ENCODE data around the gene ADGRV1. TPM values are rescaled to one million over a fixed set of nuclear protein-coding genes. Genes with fewer than 3 reads are reported as not detected.

The ADGRV1 gene
- total RNA-seq, 1 donor from 2014 or later = not detected

DNA sequence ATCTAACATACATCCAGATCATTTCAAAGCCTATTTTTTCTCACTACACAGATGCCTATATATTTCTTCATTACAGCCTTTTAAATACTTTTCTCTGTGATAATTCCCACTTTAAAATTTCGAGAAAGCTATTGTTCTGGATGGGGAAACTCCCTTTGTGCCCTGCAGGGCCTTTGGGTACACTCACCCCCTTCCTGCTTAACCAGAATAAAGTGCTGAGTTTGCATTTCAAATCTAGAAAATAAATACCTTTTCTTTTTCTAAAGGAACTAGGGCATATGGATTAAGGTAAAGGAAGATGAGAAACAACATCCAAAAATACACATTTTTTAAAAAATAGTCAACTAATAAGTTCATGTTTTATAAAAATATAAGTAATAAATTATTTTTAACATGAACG is 323.9 kb downstream of the ADGRV1 start:
- H3K27me3 ChIP-seq (ENCODE audit: low read depth) = no peaks in the 10 kb centered on the region
- no peaks in the 10 kb centered on the region for H3K36me3 ChIP-seq
- peaks cover 11% of the 10 kb centered on the region for H3K4me1 ChIP-seq
- H3K9me3 ChIP-seq (replicated peaks) = no peaks in the 10 kb centered on the region
- TF ChIP-seq, protein P1, sequence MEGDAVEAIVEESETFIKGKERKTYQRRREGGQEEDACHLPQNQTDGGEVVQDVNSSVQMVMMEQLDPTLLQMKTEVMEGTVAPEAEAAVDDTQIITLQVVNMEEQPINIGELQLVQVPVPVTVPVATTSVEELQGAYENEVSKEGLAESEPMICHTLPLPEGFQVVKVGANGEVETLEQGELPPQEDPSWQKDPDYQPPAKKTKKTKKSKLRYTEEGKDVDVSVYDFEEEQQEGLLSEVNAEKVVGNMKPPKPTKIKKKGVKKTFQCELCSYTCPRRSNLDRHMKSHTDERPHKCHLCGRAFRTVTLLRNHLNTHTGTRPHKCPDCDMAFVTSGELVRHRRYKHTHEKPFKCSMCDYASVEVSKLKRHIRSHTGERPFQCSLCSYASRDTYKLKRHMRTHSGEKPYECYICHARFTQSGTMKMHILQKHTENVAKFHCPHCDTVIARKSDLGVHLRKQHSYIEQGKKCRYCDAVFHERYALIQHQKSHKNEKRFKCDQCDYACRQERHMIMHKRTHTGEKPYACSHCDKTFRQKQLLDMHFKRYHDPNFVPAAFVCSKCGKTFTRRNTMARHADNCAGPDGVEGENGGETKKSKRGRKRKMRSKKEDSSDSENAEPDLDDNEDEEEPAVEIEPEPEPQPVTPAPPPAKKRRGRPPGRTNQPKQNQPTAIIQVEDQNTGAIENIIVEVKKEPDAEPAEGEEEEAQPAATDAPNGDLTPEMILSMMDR (IDR thresholded peaks at IDR 0.05; ENCODE audit: borderline replicate concordance) = no peak
- DNase-seq = no peak
- no peak overlapping the region for H3K27ac ChIP-seq (replicated peaks)
- no peak overlapping the region for H3K4me3 ChIP-seq
- intact Hi-C loops (cut with micrococcal nuclease) = no loop called here

DNA sequence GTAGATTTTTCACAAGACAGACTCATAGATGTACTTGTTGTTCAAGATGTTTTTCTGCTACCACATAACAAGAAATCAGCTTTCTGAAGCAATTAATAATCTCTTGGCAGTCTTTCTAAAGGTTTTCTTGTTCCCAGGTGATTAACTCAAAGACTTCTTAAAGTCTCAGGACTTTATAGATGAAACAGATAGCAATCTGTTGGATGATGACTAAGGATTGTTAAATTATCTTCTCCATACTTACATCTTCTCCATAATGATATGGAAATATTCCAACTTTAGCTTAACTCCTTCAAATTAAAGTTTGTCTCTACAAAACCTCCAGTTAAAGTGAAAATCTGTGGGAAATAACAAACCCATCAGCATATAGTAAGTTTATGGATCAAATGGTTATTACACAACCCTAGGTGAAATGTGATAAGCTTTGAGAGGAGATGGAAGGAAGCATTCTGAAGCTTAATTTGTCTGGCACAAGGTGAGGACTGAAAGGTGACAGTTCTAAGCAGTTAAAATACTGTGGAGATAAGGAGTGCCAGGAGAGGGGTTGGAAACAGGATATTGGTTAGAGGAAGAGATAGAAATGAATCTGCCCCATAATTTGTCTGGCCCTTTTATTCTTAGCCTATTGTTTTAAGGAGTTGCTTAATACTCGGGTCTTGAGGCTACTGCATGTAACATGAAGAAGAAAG is 326.7 kb downstream of the ADGRV1 start:
- TF ChIP-seq, protein P1 (IDR thresholded peaks at IDR 0.05; ENCODE audit: borderline replicate concordance) = no peak

DNA sequence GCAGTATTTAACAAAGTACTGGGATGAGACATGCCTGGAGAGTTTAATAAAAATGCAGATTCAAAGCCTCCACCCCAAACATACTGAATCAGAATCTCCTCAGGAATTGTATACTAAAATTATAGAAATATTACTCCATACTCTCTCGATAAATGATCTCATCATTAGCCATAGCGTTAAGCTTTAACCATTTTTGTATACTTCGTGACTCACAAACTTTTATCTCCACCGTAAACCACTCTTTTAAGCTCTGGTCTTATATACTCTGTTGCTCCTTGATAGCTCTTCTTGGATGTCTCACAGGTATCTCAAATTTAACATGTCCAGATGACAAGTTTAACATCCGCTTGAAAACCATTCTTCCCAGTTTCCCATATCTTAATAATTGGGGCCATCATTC is 327.8 kb downstream of the ADGRV1 start:
- intact Hi-C loops (cut with micrococcal nuclease) = no loop called here
- Histone ChIP-seq H3K4me3 (no peak overlapping the region), H3K36me3 (no peaks in the 10 kb centered on the region), H3K9me3 (replicated peaks) (no peaks in the 10 kb centered on the region), H3K27ac (replicated peaks) (no peak overlapping the region), H3K4me1 (no peaks in the 10 kb centered on the region), H3K27me3 (ENCODE audit: low read depth) (no peaks in the 10 kb centered on the region)
- TF ChIP-seq, protein P1 (IDR thresholded peaks at IDR 0.05; ENCODE audit: borderline replicate concordance) = no peak
- no peak for DNase-seq

More for the DNA sequence above, 326.7 kb downstream of the ADGRV1 start:
- Histone ChIP-seq H3K4me3 (no peak overlapping the region), H3K36me3 (no peaks in the 10 kb centered on the region), H3K27ac (replicated peaks) (no peak overlapping the region), H3K4me1 (no peaks in the 10 kb centered on the region), H3K9me3 (replicated peaks) (no peaks in the 10 kb centered on the region), H3K27me3 (ENCODE audit: low read depth) (no peaks in the 10 kb centered on the region)
- intact Hi-C loops (cut with micrococcal nuclease) = no loop called here
- no peak for DNase-seq

DNA sequence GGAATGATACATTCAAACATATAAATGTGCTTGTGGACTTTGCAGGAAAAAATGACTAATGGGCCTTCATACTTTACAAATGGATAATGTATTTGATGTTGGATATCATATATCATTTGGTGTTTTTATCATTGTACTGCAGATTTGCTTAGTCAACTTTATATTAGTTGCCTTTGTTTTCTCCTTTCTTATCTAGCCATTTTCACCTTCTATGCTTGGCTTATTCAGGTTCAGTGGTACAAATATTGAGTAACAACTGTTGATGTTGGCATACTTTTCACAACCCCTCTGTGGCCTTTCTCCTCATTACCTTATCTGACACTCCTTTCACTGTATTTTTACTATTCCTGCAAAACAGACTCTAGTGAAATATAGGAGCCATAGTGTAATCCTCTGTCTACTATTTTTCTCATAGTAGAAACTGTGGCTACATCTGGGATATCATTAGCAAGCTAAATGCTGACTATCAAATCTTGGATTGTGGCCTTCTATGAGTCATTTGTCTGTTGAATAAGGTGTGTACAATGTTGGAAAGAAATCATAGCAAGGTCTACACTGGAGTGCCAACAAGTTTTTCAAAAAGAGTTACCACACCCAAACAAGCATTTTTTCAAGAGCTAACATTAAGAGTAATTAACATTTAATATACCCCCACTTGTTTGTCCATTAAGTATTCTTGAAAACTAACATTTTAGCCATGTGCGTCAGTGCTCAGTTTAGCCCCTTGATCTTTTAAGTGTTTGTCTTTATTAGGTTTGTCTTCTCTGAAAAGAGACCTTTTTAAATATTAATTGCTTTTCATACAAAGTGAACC is 330.1 kb downstream of the ADGRV1 start:
- intact Hi-C loops (cut with micrococcal nuclease) = no loop called here

DNA sequence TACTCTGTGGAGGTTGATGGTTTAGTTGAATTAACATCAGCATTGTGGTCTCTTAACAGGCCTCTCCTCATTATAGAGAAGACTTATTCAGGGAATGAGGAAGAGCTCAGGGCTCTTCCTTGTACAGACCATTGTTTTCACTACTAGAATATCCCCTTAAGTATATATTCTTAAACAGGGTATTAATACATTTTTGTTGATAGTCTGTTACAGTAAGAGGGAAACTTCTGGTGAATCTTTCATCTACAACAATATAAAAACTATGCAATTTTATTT is 330.7 kb downstream of the ADGRV1 start:
- no peak overlapping the region for H3K27ac ChIP-seq (replicated peaks)
- H3K4me3 ChIP-seq = no peak overlapping the region
- TF ChIP-seq, protein P1 (IDR thresholded peaks at IDR 0.05; ENCODE audit: borderline replicate concordance) = no peak
- no peak for DNase-seq
- H3K27me3 ChIP-seq (ENCODE audit: low read depth) = no peaks in the 10 kb centered on the region
- intact Hi-C loops (cut with micrococcal nuclease) = no loop called here
- H3K36me3 ChIP-seq = no peaks in the 10 kb centered on the region
- H3K9me3 ChIP-seq (replicated peaks) = no peaks in the 10 kb centered on the region
- H3K4me1 ChIP-seq = no peaks in the 10 kb centered on the region

More for the DNA sequence above, 330.1 kb downstream of the ADGRV1 start:
- Histone ChIP-seq H3K27ac (replicated peaks) (no peak overlapping the region), H3K36me3 (no peaks in the 10 kb centered on the region), H3K27me3 (ENCODE audit: low read depth) (no peaks in the 10 kb centered on the region), H3K4me3 (no peak overlapping the region), H3K9me3 (replicated peaks) (no peaks in the 10 kb centered on the region), H3K4me1 (no peaks in the 10 kb centered on the region)
- no peak for DNase-seq
- TF ChIP-seq, protein P1 (IDR thresholded peaks at IDR 0.05; ENCODE audit: borderline replicate concordance) = no peak

Measured in left ventricle myocardium inferior (tissue), 1 donor.